DMS114 treated with DMSO at 0.1 percent for 48 hours (cell line): ENCODE results near the gene ING2.
"Not testable (repeated sequence)": the region's sequence is repeated elsewhere in the genome, so short reads cannot be mapped to it uniquely, and the experiment has no call there.

Experiments
- DNase-seq: peaks from one replicate; lab custom pipeline; 2025; ENCODE audit not compliant: unreplicated experiment; lab: John Stamatoyannopoulos, UW

Gene ING2

DNA sequence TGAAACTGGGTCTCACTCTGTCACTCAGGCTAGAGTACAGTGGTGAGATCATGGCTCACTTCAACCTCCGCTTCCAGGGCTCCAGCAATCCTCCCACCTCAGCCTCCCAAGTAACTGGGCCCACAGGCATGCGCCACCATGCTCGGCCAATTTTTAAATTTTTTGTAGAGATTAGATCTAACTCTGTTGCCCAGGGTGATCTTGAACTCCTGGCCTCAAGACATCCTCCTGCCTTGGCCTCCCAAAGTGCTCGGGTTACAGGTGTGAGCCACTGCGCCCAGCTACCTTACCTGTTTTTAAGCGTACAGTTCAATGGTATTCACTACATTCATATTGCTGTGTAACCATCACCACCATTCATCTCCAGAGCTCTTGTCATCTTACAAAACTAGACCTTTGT lies 41.5 kb downstream of the ING2 start:
- no peak for DNase-seq

DNA sequence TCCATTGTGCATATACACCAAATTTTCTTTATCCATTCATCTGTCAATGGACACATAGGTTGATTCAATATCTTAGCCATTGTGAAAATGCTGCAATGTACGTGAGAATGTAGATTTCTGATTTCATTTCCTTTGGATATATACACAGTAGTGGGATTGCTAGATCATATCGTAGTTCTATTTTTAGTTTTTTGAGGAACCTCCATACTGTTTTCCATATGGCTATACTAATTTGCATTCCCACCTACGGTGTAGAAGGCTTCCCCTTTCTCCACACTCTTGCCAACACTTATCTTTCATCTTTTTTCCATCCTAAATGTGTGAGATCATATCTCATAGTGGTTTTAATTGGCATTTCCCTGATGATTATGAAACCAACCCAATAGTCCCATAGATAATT lies 43.4 kb downstream of the ING2 start:
- no peak for DNase-seq

DNA sequence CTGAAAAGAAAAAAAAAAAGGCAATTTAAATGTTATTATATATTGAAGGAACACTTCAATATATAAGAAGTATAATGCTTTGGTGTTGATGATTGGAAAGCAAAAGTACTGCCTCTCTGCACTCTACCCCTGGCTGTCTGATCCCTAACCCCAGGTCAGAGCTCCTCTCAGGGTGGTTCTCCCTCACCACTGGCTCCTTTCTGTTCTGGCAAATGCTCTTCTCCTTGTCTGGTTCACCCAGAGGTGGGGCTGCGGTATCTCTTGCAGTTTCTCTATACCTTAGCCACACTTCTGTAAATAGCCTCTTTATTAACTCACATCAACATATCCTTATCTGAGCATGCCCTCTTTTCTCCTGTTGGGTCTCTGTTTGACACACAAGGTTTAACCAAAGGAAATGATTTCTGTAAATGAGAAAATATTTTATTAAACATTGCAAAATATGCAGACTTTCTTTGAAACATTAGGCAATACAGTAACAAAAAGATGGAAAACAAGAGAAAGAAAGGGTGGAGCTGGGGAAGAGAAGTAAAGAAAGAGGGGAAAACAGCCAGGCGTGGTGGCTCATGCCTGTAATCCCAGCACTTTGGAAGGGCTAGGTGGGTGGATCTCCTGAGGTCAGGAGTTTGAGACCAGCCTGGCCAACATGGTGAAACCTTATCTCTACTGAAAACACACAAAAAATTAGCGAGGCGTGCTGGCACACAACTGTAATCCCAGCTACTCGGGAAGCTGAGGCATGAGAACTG lies 45.7 kb downstream of the ING2 start:
- no peak for DNase-seq

DNA sequence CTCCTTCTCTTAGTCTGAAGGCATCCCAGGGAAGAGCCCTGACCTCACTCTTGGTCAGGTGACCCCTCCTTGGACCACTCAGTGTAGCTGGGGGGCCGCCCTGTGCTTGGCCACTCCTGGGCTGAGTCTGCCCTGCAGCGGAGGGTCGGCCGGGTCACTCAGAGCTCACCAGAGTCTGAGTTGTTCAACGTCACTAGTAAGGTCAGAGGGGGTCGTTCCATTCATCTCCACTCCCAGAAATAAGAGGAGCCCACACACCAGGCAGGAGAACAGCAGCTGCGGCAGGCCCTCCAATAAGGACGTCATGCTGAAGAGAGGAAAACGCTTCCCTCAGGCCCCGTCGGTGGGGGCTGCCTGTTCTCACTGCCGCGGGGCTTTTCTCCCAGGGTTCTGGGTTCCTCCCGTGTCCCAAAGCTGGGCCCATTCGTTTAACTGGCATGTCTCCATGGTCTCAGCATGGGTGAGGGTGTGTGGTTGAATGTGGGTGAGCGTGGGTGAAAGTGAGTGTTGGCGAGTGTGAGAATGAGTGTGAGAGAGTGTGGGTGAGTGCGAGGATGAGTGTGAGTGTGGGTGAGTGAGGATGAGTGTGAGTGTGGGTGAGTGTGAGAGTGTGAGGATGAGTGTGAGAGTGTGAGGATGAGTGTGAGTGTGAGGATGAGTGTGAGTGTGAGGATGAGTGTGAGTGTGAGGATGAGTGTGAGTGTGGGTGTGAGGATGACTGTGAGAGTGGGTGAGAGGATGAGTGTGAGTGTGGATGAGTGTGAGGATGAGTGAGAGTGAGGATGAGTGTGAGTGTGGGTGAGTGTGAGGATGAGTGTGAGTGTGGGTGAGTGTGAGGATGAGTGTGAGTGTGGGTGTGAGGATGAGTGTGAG lies 47.7 kb downstream of the ING2 start:
- DNase-seq: no peak

DNA sequence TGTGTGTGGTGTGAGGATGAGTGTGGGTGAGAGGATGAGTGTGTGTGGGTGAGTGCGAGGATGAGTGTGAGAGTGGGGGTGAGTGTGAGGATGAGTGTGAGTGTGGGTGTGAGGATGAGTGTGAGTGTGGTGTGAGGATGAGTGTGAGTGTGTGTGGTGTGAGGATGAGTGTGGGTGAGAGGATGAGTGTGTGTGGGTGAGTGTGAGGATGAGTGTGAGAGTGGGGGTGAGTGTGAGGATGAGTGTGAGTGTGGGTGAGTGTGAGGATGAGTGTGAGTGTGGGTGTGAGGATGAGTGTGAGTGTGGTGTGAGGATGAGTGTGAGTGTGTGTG lies 48.3 kb downstream of the ING2 start:
- not testable (repeated sequence) for DNase-seq

DNA sequence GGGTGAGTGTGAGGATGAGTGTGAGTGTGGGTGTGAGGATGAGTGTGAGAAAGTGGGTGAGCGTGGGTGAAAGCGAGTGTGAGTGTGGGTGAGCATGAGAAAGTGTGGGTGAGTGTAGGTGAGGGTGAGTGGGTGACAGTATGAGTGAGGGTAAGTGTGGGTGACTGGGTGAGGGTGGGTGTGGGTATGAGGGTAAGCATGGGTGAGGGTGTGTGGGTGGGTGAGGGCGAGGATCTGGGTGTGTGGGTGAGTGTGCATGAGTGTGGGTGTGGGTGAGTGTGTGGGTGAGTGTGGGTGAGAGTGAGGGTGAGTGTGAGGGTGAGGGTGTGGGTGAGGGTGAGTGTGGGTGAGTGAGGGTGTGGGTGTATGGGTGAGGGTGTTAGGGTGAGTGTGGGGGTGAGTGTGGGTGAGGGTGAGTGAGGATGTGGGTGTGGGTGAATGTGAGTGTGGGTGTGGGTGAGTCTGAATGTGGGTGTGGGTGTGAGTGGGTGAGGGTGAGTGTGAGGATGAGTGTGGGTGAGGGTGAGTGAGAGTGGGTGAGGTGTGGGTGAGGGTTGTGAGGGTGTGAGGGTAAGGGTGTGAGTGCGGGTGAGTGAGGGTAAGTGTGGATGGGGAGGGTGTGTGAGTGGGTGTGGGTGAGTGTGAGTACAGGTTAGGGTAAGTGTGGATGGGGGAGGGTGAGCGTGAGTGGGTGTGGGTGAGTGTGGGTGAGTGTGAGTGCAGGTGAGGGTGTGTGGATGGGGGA lies 48.9 kb downstream of the ING2 start:
- DNase-seq: no peak

DNA sequence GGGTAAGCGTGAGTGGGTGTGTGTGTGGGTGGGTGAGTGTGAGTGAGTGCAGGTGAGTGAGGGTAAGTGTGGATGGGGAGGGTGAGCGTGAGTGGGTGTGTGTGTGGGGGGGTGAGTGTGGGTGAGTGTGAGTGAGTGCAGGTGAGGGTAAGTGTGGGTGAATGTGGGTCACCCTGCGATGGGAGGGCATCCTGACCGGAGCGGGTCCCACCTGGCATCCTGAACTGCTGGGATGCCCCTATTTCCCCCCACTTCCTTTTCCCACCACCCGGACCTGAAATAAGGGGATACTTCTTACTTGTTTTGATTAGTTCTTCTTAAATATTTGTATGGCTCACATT lies 49.5 kb downstream of the ING2 start:
- no peak for DNase-seq

DNA sequence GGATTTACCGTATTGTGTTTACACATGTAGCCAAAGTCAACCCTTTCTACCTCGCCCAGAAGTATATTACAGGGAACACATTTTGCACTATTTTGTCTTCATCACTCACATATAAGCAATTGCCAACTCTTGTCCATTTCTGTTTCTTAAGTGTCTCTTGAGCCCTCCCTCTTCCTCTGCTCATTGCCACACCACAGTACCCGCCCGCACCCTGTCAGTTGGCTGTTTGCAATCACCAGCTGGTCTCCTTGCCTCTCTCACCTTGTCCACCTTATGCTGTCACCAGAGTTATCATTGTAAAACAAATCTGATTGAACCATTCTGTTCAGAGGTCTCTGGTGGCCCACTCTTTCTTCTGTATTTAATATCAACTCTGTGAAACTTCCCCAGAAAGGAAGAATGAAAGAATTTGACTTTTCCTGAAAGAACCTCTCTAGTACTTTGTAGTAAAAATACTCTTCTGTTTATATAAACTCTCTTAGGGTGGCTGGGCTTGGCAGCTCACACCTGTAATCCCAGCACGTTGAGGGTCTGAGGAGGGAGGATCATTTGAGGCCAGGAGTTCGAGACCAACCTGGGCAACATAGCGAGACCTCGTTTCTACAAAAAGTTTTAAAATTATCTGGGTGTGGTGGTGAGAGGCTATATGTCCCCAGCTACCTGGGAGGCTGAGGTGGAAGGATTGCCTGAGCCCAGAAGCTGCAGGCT lies 50.2 kb downstream of the ING2 start:
- DNase-seq: no peak

DNA sequence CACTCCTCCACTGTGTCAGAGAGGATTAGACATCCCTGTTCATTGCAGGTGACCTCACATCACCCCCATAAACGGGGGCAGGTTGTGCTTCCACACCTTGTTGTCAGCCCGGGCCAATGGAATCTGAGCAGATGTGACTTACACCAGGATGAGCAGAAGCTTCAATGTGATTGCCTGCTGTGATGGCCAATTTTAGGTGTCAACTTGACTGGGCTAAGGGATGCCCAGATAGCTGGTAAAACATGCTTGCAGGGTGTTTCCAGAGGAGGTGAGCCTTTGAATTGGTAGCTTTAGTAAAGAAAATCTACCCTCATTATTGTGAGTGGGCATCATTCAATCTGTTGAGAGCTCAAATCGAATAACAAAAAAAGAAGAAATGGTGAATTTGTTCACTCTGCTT lies 52.1 kb downstream of the ING2 start:
- DNase-seq: no peak

DNA sequence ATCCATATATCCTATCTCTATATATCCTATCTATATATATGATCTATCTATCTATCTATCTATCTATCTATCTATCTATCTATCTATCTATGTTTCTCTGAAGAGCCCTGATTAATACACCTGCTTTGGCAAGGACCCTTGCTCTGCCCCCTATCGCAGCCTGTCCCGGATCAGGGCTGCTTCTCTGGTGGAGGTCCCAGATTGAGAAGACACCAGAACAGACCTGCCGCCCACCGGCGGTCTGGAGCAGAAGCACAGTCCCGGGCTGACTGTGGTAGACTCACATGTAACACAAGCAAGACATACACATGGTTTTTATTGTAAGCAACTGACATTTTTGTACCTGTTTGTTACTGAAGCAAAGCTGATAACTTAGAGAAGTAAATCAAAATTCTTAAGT lies 52.8 kb downstream of the ING2 start:
- DNase-seq: no peak

DNA sequence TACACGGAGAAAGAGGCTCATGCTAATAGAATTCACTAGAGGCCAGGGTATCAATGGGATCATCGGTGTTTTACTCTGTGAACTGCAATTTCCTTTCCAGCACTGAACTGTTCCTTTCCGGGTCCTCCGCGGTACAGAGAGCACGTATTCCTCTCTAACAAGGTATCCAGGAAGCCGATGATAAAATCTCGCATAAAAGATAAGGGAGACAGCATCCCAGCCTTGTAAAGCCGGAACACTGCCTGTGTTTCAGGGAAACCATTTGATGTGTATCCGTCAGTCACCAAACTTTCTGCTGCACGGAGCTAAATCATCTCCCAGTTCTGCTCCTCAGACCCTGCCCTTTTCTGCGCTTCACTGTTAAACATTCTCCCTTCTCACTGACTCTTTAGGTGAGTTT lies 54.0 kb downstream of the ING2 start:
- no peak for DNase-seq

DNA sequence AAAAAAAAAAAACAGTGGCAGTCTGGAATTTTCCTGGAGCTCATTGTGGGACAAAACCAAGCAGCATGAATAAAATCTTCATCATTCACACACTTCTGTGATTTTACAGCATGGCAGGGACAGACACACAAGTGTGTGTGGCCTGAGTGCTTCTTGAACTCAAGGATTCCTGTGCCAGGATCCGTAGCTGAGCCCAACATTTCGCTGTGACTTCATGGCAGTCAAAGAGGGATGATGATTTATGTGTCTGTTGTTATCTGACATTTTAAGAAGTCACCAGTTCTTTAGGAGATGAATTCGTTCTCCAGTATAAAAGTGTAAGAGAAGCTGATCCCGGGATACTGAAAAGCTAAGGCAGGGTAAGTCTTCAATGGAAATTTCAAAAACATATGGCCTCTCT lies 57.0 kb downstream of the ING2 start:
- no peak for DNase-seq
